HFF-Myc (cell line): ENCODE measurements around the gene SEC22C.

ENCODE experiments used
- DNase-seq: peaks from one replicate; pipeline ENCODE4 v3.0.0-alpha.2; 2011; ENCODE audit warnings: low read depth; ENCODE audit errors: extremely low read depth
- H3K4me3 ChIP-seq: replicated peaks from 2 replicates; pipeline ENCODE4 v1.5.1; 2011; ENCODE audit warnings: low read depth, mild to moderate bottlenecking, control low read depth, low read length
- CTCF ChIP-seq: IDR thresholded peaks from 2 replicates; pipeline ENCODE4 v1.5.1; 2012; ENCODE audit warnings: mild to moderate bottlenecking, low read depth, low read length, control low read depth; ENCODE audit errors: missing control alignments

SEC22C gene

GRCh38 chr3:42520336-42520735, 61.4 kb downstream of the SEC22C start:
- no peak for DNase-seq

GRCh38 chr3:42519568-42519962, 62.2 kb downstream of the SEC22C start:
- DNase-seq, result no peak
- TF ChIP-seq CTCF, result no peak
- H3K4me3 ChIP-seq, result no peak overlapping the region

More at GRCh38 chr3:42520336-42520735, 61.4 kb downstream of the SEC22C start:
- H3K4me3 ChIP-seq, result no peak overlapping the region
- TF ChIP-seq CTCF, result no peak

- no peak for DNase-seq
- peak; percentile 39 for TF ChIP-seq CTCF
- no peak overlapping the region for H3K4me3 ChIP-seq
Measured at GRCh38 chr3:42518800-42519567, 62.8 kb downstream of the SEC22C start.

GRCh38 chr3:42517117-42517516, 64.7 kb downstream of the SEC22C start:
- H3K4me3 ChIP-seq, result no peak overlapping the region
- DNase-seq, result no peak
- TF ChIP-seq CTCF, result no peak

GRCh38 chr3:42516443-42516842, 65.3 kb downstream of the SEC22C start:
- no peak overlapping the region for H3K4me3 ChIP-seq
- no peak for TF ChIP-seq CTCF
- no peak for DNase-seq

- H3K4me3 ChIP-seq, result no peak overlapping the region
- TF ChIP-seq CTCF, result no peak
Measured at GRCh38 chr3:42515976-42516375, 65.8 kb downstream of the SEC22C start.

GRCh38 chr3:42515391-42515916, 66.3 kb downstream of the SEC22C start:
- no peak overlapping the region for H3K4me3 ChIP-seq
- no peak for DNase-seq
- no peak for TF ChIP-seq CTCF

More at GRCh38 chr3:42515976-42516375, 65.8 kb downstream of the SEC22C start:
- no peak for DNase-seq
